Parathyroid adenoma (tissue), 2 donors: ENCODE results near the gene TTC28.

ENCODE experiments used
- H2AFZ ChIP-seq: fragments of 300-600 bp; sonication (generic); one replicate; pipeline ENCODE4 v1.7.0; 2017; ENCODE audit warnings: antibody characterized with exemption, mild to moderate bottlenecking
- H3K27ac ChIP-seq: fragments of 300-600 bp; sonication (generic); one replicate; pipeline ENCODE4 v1.7.0; 2017
- H3K27me3 ChIP-seq: fragments of 300-600 bp; sonication (generic); one replicate; pipeline ENCODE4 v1.7.0; 2017; ENCODE audit warnings: low read length; ENCODE audit not compliant: control insufficient read depth, insufficient read depth
- H3K36me3 ChIP-seq: fragments of 300-600 bp; sonication (generic); one replicate; pipeline ENCODE4 v1.7.0; 2017; ENCODE audit warnings: low read length; ENCODE audit not compliant: control insufficient read depth, insufficient read depth
- H3K4me1 ChIP-seq: fragments of 300-600 bp; sonication (generic); one replicate; pipeline ENCODE4 v1.7.0; 2017; ENCODE audit warnings: control low read depth
- H3K4me2 ChIP-seq: fragments of 300-600 bp; sonication (generic); one replicate; pipeline ENCODE4 v1.7.0; 2017; ENCODE audit warnings: low read length
- H3K4me3 ChIP-seq: fragments of 300-600 bp; sonication (generic); one replicate; pipeline ENCODE4 v1.7.0; 2017; ENCODE audit warnings: low read depth, low read length
- H3K79me2 ChIP-seq: fragments of 300-600 bp; sonication (generic); one replicate; pipeline ENCODE4 v1.7.0; 2017; ENCODE audit warnings: control low read depth
- H3K9ac ChIP-seq: fragments of 300-600 bp; sonication (generic); one replicate; pipeline ENCODE4 v1.7.0; 2017; ENCODE audit warnings: mild to moderate bottlenecking
- H3K9me3 ChIP-seq: fragments of 300-600 bp; sonication (generic); one replicate; pipeline ENCODE4 v1.7.0; 2017; ENCODE audit warnings: low read length; ENCODE audit not compliant: control insufficient read depth
- TF ChIP-seq, protein P1 (sequence below): fragments of 300-600 bp; sonication (generic); IDR thresholded peaks from one replicate; pipeline ENCODE4 v1.7.0; 2017; ENCODE audit warnings: antibody characterized with exemption, mild to moderate bottlenecking
- donor health status: primary hyperparathyroidism.

Gene TTC28

DNA sequence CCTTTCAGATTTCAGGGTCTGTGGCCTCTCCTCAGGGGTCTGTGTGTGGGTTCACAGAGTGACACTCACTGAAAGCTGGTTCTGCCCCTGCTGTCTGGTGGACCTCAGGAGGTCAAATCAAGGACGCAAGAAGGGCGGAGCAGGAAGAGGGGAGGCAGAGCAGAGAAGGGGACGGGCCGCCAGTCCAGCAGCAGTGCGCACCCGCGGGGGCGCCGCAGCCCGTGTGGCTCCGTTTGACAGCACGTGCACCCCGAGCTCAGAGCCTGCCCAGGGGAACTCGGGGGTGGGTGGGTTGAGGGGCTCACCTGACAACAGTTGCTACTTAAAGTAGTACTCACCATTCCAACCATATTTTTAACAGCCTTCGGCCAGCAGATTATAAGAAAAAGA is 689.2 kb downstream of the TTC28 start:
- Histone ChIP-seq H3K79me2 (no peaks in the 10 kb centered on the region), H2AFZ (no peak overlapping the region), H3K9ac (no peak overlapping the region), H3K4me1 (no peaks in the 10 kb centered on the region), H3K4me3 (no peak overlapping the region), H3K27ac (no peak overlapping the region), H3K9me3 (no peaks in the 10 kb centered on the region), H3K4me2 (no peak overlapping the region), H3K27me3 (no peaks in the 10 kb centered on the region), H3K36me3 (no peaks in the 10 kb centered on the region)
- TF ChIP-seq, protein P1, sequence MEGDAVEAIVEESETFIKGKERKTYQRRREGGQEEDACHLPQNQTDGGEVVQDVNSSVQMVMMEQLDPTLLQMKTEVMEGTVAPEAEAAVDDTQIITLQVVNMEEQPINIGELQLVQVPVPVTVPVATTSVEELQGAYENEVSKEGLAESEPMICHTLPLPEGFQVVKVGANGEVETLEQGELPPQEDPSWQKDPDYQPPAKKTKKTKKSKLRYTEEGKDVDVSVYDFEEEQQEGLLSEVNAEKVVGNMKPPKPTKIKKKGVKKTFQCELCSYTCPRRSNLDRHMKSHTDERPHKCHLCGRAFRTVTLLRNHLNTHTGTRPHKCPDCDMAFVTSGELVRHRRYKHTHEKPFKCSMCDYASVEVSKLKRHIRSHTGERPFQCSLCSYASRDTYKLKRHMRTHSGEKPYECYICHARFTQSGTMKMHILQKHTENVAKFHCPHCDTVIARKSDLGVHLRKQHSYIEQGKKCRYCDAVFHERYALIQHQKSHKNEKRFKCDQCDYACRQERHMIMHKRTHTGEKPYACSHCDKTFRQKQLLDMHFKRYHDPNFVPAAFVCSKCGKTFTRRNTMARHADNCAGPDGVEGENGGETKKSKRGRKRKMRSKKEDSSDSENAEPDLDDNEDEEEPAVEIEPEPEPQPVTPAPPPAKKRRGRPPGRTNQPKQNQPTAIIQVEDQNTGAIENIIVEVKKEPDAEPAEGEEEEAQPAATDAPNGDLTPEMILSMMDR: no peak

DNA sequence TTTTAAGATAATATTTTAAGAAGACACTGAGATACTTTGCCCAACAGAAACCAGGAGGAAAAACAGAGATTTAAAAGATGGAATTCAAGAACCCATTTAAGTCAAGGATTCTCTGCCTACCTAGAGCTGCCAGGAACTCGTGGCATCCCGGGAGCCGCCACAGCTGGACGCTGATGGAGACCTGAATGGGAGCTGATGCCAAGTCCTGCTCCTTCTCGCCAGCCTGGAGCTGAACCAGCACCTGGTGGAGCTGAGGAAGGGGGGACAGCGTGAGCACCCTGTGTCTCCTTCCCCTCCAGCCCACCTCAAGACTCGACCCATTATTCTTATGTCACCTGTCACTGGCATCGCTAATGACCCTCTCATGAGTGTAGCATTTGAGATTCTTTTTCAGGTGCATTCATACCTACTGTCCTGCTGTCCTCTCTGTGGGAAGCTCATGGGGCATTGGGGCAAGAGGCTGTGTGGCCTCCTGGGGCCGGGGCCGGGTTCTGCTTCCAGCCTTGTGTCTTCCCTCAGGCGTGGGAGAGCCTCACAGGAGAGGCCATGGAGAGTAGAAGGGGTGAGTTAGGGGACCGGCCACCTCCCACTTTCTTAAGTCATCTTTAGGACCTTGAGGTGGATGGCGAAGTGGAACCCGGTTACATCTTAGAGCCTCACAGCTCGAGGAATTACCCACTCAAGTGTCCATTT is 689.7 kb downstream of the TTC28 start:
- Histone ChIP-seq H3K4me1 (no peaks in the 10 kb centered on the region), H3K9me3 (no peaks in the 10 kb centered on the region), H3K9ac (no peak overlapping the region), H3K27ac (no peak overlapping the region), H3K4me2 (no peak overlapping the region), H2AFZ (no peak overlapping the region), H3K27me3 (no peaks in the 10 kb centered on the region), H3K4me3 (no peak overlapping the region), H3K79me2 (no peaks in the 10 kb centered on the region), H3K36me3 (no peaks in the 10 kb centered on the region)
- TF ChIP-seq, protein P1: no peak

DNA sequence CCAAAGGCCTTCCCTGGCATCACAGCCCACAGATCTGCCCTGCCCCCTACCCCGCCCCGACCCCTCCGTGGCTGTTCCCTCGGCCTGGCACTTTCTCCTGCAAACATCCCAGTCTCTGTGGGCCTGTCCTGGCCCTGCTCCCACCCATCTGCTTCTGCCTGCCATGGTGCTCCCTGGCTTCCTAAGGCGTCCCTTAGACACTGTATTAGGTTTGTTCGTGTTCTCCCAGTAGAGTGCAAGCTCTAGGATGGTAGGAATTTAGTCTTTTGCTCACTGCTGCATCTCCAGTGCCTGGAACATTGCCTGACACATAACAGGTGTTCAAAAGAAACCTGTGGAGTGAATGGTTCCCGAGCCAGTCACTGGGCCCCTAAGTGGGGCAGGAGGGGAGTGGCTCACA is 690.9 kb downstream of the TTC28 start:
- Histone ChIP-seq H3K4me2 (no peak overlapping the region), H2AFZ (no peak overlapping the region), H3K36me3 (no peaks in the 10 kb centered on the region), H3K9me3 (no peaks in the 10 kb centered on the region), H3K27me3 (no peaks in the 10 kb centered on the region), H3K79me2 (no peaks in the 10 kb centered on the region), H3K4me3 (no peak overlapping the region), H3K4me1 (no peaks in the 10 kb centered on the region), H3K9ac (no peak overlapping the region), H3K27ac (no peak overlapping the region)
- TF ChIP-seq, protein P1: no peak

DNA sequence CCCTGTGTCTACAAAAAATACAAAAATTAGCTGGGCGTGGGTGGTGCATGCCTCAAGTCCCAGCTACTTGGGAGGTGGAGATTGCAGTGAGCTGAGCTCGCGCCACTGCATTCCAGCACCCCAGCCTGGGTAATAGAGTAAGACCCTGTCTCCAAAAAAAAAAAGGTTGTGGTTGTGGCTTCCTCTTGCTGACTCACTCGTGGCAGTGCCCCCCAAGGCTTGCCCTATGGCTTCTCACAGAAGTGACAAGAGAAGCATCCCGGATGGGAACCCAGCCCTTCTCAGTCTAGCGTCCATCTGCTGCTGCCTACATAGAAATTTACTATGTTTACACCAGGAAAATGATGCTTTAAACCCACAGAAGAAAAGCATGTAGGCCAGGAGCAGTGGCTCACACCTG is 692.1 kb downstream of the TTC28 start:
- Histone ChIP-seq H3K36me3 (no peaks in the 10 kb centered on the region), H3K4me1 (no peaks in the 10 kb centered on the region), H3K4me2 (no peak overlapping the region), H3K9ac (no peak overlapping the region), H3K4me3 (no peak overlapping the region), H3K27me3 (no peaks in the 10 kb centered on the region), H3K79me2 (no peaks in the 10 kb centered on the region), H2AFZ (no peak overlapping the region), H3K9me3 (no peaks in the 10 kb centered on the region), H3K27ac (no peak overlapping the region)
- TF ChIP-seq, protein P1: no peak

DNA sequence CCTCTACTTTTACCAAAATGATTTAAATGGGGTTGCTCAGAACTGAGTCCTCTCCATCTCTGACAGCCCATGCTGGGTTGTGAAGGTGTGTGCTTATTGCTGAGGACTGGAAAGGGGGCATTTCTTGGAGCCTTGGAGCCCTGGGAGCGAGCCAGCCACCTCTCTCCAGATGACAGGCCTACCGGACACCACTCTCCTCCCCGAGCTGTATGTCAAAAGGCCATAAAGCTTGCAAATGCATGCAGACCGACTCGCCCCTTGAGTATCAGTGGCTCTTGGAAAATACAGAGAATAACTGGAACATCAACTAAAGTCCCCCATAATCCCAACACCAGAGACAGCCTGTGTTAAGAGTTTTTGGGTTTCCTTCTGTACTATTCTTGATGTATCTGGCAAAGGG is 692.7 kb downstream of the TTC28 start:
- TF ChIP-seq, protein P1: no peak

More for the DNA sequence above, 692.7 kb downstream of the TTC28 start:
- Histone ChIP-seq H3K27me3 (no peaks in the 10 kb centered on the region), H3K36me3 (no peaks in the 10 kb centered on the region), H3K27ac (no peak overlapping the region), H2AFZ (no peak overlapping the region), H3K9ac (no peak overlapping the region), H3K79me2 (no peaks in the 10 kb centered on the region), H3K9me3 (no peaks in the 10 kb centered on the region), H3K4me2 (no peak overlapping the region), H3K4me3 (no peak overlapping the region), H3K4me1 (no peaks in the 10 kb centered on the region)
